ENCODE data around the gene GSTM2.

Gene GSTM2

GRCh38 chr1:109667452-109668122 is at the start of gene GSTM2:
Gene GSTM2, plus strand, starts transcription at chr1:109668057. Its CDS starts 59 bp downstream, at chr1:109668116.
- DNase-seq: no peak

- no peak for DNase-seq
Measured at GRCh38 chr1:109618661-109619575, 48.9 kb upstream of the GSTM2 start.

- DNase-seq: peak; percentile 60
Measured at GRCh38 chr1:109619576-109620400, 48.1 kb upstream of the GSTM2 start, which contains the start of the genes AMPD2 and GNAT2. Gene AMPD2, plus strand, starts transcription at chr1:109619837. Its CDS starts 1,339 bp downstream, at chr1:109621176. Gene GNAT2, minus strand, starts transcription at chr1:109619616. Its CDS starts 6,746 bp downstream, at chr1:109612870.

- peak; percentile 68 for DNase-seq
Measured at GRCh38 chr1:109620401-109620791, 47.5 kb upstream of the GSTM2 start.

GRCh38 chr1:109620841-109621286 is 47.0 kb upstream of the GSTM2 start:
- peak; percentile 89 for DNase-seq

- DNase-seq: peak; percentile 8
Measured at GRCh38 chr1:109621379-109622136, 46.3 kb upstream of the GSTM2 start.

- no peak for DNase-seq
Measured at GRCh38 chr1:109622137-109622892, 45.5 kb upstream of the GSTM2 start.

GRCh38 chr1:109622895-109623294 is 45.0 kb upstream of the GSTM2 start:
- peak; percentile 7 for DNase-seq

- peak; percentile 15 for DNase-seq
Measured at GRCh38 chr1:109623601-109624161, 44.2 kb upstream of the GSTM2 start.

- DNase-seq: peak; percentile 17
Measured at GRCh38 chr1:109624201-109625010, 43.5 kb upstream of the GSTM2 start.

- DNase-seq: peak; percentile 6
Measured at GRCh38 chr1:109625176-109625575, 42.7 kb upstream of the GSTM2 start.

- no peak for DNase-seq
Measured at GRCh38 chr1:109625601-109626560, 42.0 kb upstream of the GSTM2 start.

- DNase-seq: no peak
Measured at GRCh38 chr1:109626682-109627408, 41.0 kb upstream of the GSTM2 start.

- DNase-seq: no peak
Measured at GRCh38 chr1:109627692-109628399, 40.0 kb upstream of the GSTM2 start.

- DNase-seq: no peak
Measured at GRCh38 chr1:109628540-109629321, 39.1 kb upstream of the GSTM2 start.

GRCh38 chr1:109629372-109630030 is 38.4 kb upstream of the GSTM2 start:
- DNase-seq: no peak
